HEK293 (cell line): ENCODE data around the gene ZSWIM2.

Experiments
- ZNF175 ChIP-seq: fragments of 450-650 bp; formaldehyde crosslinking; IDR thresholded peaks from 2 replicates; pipeline ENCODE4 v1.5.1; 2016; ENCODE audit warnings: missing biosample characterization, missing genetic modification characterization
- TF ChIP-seq, protein P1 (sequence below): fragments of 450-650 bp; formaldehyde crosslinking; IDR thresholded peaks from 2 replicates; pipeline ENCODE4 v1.5.1; 2016; ENCODE audit warnings: missing biosample characterization, missing genetic modification characterization
- TF ChIP-seq, protein P2 (sequence below): fragments of 450-650 bp; formaldehyde crosslinking; IDR thresholded peaks from 2 replicates; pipeline ENCODE4 v1.5.1; 2016; ENCODE audit warnings: missing biosample characterization, missing genetic modification characterization

DNA sequence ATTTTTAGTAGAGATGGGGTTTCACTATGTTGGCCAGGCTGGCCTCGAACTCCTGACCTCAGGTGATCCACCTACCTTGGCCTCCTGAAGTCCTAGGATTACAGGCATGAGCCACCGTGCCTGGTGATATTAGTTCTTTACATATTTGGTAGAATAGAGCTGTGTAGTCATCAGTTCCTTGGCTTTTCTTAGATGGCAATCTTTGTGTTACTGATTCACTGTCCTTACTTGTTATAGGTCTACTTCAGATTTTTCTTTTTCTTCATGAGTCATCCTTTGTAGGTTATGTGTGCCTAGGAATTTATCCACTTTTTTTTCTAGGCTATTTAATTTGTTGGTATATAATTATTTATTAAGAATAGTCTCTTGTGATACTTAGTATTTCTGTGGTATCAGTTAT is 30.3 kb upstream of the ZSWIM2 start:
- TF ChIP-seq, protein P1, sequence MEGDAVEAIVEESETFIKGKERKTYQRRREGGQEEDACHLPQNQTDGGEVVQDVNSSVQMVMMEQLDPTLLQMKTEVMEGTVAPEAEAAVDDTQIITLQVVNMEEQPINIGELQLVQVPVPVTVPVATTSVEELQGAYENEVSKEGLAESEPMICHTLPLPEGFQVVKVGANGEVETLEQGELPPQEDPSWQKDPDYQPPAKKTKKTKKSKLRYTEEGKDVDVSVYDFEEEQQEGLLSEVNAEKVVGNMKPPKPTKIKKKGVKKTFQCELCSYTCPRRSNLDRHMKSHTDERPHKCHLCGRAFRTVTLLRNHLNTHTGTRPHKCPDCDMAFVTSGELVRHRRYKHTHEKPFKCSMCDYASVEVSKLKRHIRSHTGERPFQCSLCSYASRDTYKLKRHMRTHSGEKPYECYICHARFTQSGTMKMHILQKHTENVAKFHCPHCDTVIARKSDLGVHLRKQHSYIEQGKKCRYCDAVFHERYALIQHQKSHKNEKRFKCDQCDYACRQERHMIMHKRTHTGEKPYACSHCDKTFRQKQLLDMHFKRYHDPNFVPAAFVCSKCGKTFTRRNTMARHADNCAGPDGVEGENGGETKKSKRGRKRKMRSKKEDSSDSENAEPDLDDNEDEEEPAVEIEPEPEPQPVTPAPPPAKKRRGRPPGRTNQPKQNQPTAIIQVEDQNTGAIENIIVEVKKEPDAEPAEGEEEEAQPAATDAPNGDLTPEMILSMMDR (tag by site-specific recombination), result no peak
- no peak for TF ChIP-seq ZNF175
- TF ChIP-seq, protein P2, sequence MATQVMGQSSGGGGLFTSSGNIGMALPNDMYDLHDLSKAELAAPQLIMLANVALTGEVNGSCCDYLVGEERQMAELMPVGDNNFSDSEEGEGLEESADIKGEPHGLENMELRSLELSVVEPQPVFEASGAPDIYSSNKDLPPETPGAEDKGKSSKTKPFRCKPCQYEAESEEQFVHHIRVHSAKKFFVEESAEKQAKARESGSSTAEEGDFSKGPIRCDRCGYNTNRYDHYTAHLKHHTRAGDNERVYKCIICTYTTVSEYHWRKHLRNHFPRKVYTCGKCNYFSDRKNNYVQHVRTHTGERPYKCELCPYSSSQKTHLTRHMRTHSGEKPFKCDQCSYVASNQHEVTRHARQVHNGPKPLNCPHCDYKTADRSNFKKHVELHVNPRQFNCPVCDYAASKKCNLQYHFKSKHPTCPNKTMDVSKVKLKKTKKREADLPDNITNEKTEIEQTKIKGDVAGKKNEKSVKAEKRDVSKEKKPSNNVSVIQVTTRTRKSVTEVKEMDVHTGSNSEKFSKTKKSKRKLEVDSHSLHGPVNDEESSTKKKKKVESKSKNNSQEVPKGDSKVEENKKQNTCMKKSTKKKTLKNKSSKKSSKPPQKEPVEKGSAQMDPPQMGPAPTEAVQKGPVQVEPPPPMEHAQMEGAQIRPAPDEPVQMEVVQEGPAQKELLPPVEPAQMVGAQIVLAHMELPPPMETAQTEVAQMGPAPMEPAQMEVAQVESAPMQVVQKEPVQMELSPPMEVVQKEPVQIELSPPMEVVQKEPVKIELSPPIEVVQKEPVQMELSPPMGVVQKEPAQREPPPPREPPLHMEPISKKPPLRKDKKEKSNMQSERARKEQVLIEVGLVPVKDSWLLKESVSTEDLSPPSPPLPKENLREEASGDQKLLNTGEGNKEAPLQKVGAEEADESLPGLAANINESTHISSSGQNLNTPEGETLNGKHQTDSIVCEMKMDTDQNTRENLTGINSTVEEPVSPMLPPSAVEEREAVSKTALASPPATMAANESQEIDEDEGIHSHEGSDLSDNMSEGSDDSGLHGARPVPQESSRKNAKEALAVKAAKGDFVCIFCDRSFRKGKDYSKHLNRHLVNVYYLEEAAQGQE (tag by site-specific recombination), result no peak
